ENCODE measurements around the gene CKMT2. TPM values are rescaled to one million over a fixed set of nuclear protein-coding genes. Genes with fewer than 3 reads are reported as not detected.

The CKMT2 gene
- total and polyA plus RNA-seq, 2 donors (not counting 3 experiments of a cell fraction or from before 2014, with no cell fraction given) = not detected

- H3K4me1 ChIP-seq (ENCODE audit: control insufficient read depth, extremely low read depth, insufficient read depth, low read length) = no peaks in the 10 kb centered on the region
- no peak for TF ChIP-seq EZH2 (IDR thresholded peaks at IDR 0.05; ENCODE audit: borderline replicate concordance, low read depth, low read length, severe bottlenecking)
- TF ChIP-seq POLR2AphosphoS5 (IDR thresholded peaks at IDR 0.05; ENCODE audit: insufficient read depth, low read depth, low read length) = no peak
- no peak for TF ChIP-seq GATA2 (IDR thresholded peaks at IDR 0.05; ENCODE audit: insufficient read depth, insufficient read length, low read depth, low read length)
- TF ChIP-seq MYC (IDR thresholded peaks at IDR 0.05; ENCODE audit: low read depth, low read length) = no peak
- no peak for TF ChIP-seq FOS (IDR thresholded peaks at IDR 0.05; ENCODE audit: borderline replicate concordance, insufficient read depth, low read length)
- TF ChIP-seq POLR2A (IDR thresholded peaks at IDR 0.05; ENCODE audit: low read depth, low read length) = no peak
- no peak for TF ChIP-seq MAX (IDR thresholded peaks at IDR 0.05; ENCODE audit: insufficient read depth, insufficient read length)
- no peak for TF ChIP-seq JUN (IDR thresholded peaks at IDR 0.05; ENCODE audit: borderline replicate concordance, insufficient read depth, insufficient read length, low read depth)
- TF ChIP-seq CTCF (IDR thresholded peaks at IDR 0.05; ENCODE audit: extremely low read depth in 1 of 2, insufficient read depth in 1 of 2, low read depth in 1 of 2, low read length in 2 of 2) = no peak
- no peak overlapping the region for H2AFZ ChIP-seq (ENCODE audit: low read depth, low read length)
- DNase-seq (ENCODE audit: low read depth, low spot score) (no peak), FAIRE-seq (no peak)
- intact Hi-C loops (cut with micrococcal nuclease) (no loop called here), dilution Hi-C loops (cut with MboI; ENCODE audit: extremely low pct_ligation_motif_present, low sequenced_read_pairs) (no loop called here)
- H3K9me3 ChIP-seq (replicated peaks; ENCODE audit: control insufficient read depth, insufficient read depth, low read length) = no peaks in the 10 kb centered on the region
- H3K27ac ChIP-seq (ENCODE audit: insufficient read depth, low read depth, low read length) = no peak overlapping the region
- H3K9ac ChIP-seq (replicated peaks; ENCODE audit: extremely low read depth, insufficient read depth, low read length) = no peak overlapping the region
- peaks cover 0 to 3% of the 10 kb centered on the region in 2 experiments for H3K27me3 ChIP-seq (ENCODE audit: control insufficient read depth in 2 of 2, insufficient read depth in 2 of 2, low read length in 2 of 2)
- H4K20me1 ChIP-seq (replicated peaks; ENCODE audit: control insufficient read depth, extremely low read depth, insufficient read depth, low read length) = no peaks in the 10 kb centered on the region
- ChIA-PET CTCF (no interaction called here), POLR2A (no interaction called here)
- no peak overlapping the region for H3K4me3 ChIP-seq (replicated peaks in 1 of 3; ENCODE audit: insufficient read depth in 1 of 3, low read depth in 1 of 3, low read length in 3 of 3)
- no peaks in the 10 kb centered on the region for H3K9me1 ChIP-seq (replicated peaks; ENCODE audit: control insufficient read depth, extremely low read depth, insufficient read depth, low read length)
- no TSS peak for BruUV-seq (replicated peaks)
- H3K36me3 ChIP-seq (ENCODE audit: control insufficient read depth in 2 of 2, extremely low read depth in 1 of 2, insufficient read depth in 2 of 2, low read length in 2 of 2) = no peaks in the 10 kb centered on the region
- no peaks in the 10 kb centered on the region for H3K79me2 ChIP-seq (ENCODE audit: control insufficient read depth, insufficient read depth, low read length)
- no peak overlapping the region for H3K4me2 ChIP-seq (ENCODE audit: insufficient read depth, low read length)
Measured at GRCh38 chr5:81228084-81228483, 5.0 kb upstream of the CKMT2 start.
